GM12865 (cell line): ENCODE results near the gene KY.

Source experiments
- DNase-seq: peaks from one replicate; pipeline ENCODE4 v3.0.0; 2010; ENCODE audit warnings: low read depth
- H3K4me3 ChIP-seq: 2 replicates; pipeline ENCODE4 v1.5.1; 2011; ENCODE audit warnings: mild to moderate bottlenecking, low read depth, low read length, control low read depth
- TF ChIP-seq, protein P1 (sequence below): IDR thresholded peaks from 2 replicates; pipeline ENCODE4 v1.5.1; 2011; ENCODE audit warnings: low read length, control low read depth, low read depth, inconsistent platforms; ENCODE audit not compliant: insufficient read depth; ENCODE audit errors: missing control alignments

KY gene

DNA sequence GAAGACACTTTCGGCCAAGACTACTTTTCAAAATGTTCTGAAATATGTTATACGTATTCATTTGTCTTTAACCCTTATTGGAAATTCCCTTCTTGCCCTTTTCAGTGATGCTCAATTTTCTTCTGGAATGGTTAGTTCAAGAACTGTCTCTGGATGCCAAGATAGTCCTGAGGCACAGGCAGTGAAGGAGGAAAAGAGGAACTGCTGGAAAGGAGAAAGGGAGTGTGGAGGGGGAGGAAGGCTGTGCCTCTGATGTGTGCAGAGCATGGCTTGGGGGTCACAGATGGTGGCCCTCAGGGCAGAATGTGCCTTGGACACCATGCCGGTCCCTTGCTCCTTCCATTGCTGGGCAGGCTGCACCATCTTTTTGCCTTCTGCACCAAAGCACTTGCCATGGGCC, 91.2 kb downstream of the KY start:
- TF ChIP-seq, protein P1, sequence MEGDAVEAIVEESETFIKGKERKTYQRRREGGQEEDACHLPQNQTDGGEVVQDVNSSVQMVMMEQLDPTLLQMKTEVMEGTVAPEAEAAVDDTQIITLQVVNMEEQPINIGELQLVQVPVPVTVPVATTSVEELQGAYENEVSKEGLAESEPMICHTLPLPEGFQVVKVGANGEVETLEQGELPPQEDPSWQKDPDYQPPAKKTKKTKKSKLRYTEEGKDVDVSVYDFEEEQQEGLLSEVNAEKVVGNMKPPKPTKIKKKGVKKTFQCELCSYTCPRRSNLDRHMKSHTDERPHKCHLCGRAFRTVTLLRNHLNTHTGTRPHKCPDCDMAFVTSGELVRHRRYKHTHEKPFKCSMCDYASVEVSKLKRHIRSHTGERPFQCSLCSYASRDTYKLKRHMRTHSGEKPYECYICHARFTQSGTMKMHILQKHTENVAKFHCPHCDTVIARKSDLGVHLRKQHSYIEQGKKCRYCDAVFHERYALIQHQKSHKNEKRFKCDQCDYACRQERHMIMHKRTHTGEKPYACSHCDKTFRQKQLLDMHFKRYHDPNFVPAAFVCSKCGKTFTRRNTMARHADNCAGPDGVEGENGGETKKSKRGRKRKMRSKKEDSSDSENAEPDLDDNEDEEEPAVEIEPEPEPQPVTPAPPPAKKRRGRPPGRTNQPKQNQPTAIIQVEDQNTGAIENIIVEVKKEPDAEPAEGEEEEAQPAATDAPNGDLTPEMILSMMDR = no peak
- no peak for DNase-seq
- H3K4me3 ChIP-seq = no peak overlapping the region
